Right ventricle myocardium superior (tissue), 1 donor: Measurements from ENCODE around the gene BAZ1A. TPM values are rescaled to one million over a fixed set of nuclear protein-coding genes. Genes with fewer than 3 reads are reported as not detected.
A peak's percentile ranks its signal among the peaks of the same experiment; 100 is the strongest.

Source experiments
- ATAC-seq: fragments of 200-7000 bp; cut with Tn5 transposase; one replicate; pipeline ENCODE4 v1.9.1; 2020; ENCODE audit warnings: mild to moderate bottlenecking; ENCODE audit not compliant: poor library complexity
- DNase-seq: peaks from one replicate; pipeline ENCODE4 v3.0.0-alpha.2; 2020
- intact Hi-C: fragments of 100-400 bp; cut with DNase I; formaldehyde crosslinking; loops from one replicate; pipeline ENCODE4 v1.11.2; 2022
- long read RNA-seq: library from polyadenylated mRNA; unstranded; transcript quantifications from one replicate; pipeline ENCODE4 v2.0.0, GENCODE V29; 2021
- total RNA-seq: library from RNA; stranded (reverse); fragmentation: NEBNext Ultra II Directional; extraction: Animal tissue kit (Norgen Biotek cat#: 25700); gene quantifications from one replicate; pipeline ENCODE4 v1.2.1, GENCODE V29; 2021
- donor health status: DM: no; HTN: yes; CAD: no; lungs with severe emphysema.

Gene BAZ1A
- total RNA-seq, result 4.6 TPM
- long read RNA-seq, partial matches to known transcripts, result 3 of 5 reads
- long read RNA-seq, other reads (novel, unspliced or antisense), result 2 of 5 reads

GRCh38 chr14:34875031-34875922 is at the start of gene BAZ1A:
BAZ1A (minus strand) TSS chr14:34875360; CDS start chr14:34874604, 756 bp downstream.
- DNase-seq (peak; percentile 70), ATAC-seq (peak; percentile 48)
- intact Hi-C loops, result no loop called here

- ATAC-seq (no peak), DNase-seq (no peak)
- intact Hi-C loops, result no loop called here
Observed at GRCh38 chr14:34920339-34920738, 45.2 kb upstream of the BAZ1A start.

GRCh38 chr14:34913619-34914018 is 38.5 kb upstream of the BAZ1A start:
- no peak for ATAC-seq

GRCh38 chr14:34912966-34913365 is 37.8 kb upstream of the BAZ1A start:
- intact Hi-C loops, result no loop called here
- DNase-seq, result no peak
- ATAC-seq, result no peak

More at GRCh38 chr14:34913619-34914018, 38.5 kb upstream of the BAZ1A start:
- DNase-seq, result no peak
- intact Hi-C loops, result no loop called here

GRCh38 chr14:34912182-34912581 is 37.0 kb upstream of the BAZ1A start:
- no peak for DNase-seq
- ATAC-seq, result no peak
- intact Hi-C loops, result no loop called here

GRCh38 chr14:34911209-34912150 is 36.3 kb upstream of the BAZ1A start:
- DNase-seq (no peak), ATAC-seq (no peak)
- intact Hi-C loops, result no loop called here

GRCh38 chr14:34906287-34906686 is 31.1 kb upstream of the BAZ1A start:
- ATAC-seq (no peak), DNase-seq (no peak)
- intact Hi-C loops, result no loop called here

GRCh38 chr14:34895277-34895676 is 20.1 kb upstream of the BAZ1A start:
- no peak for DNase-seq
- no peak for ATAC-seq
- intact Hi-C loops, result no loop called here

GRCh38 chr14:34890937-34891336 is 15.8 kb upstream of the BAZ1A start:
- intact Hi-C loops, result no loop called here
- ATAC-seq, result no peak
- no peak for DNase-seq

- intact Hi-C loops, result no loop called here
- no peak for DNase-seq
- no peak for ATAC-seq
Observed at GRCh38 chr14:34888186-34888585, 13.0 kb upstream of the BAZ1A start.

- ATAC-seq (no peak), DNase-seq (no peak)
- intact Hi-C loops, result no loop called here
Observed at GRCh38 chr14:34883954-34884353, 8.8 kb upstream of the BAZ1A start.

GRCh38 chr14:34874386-34875030 is 652 bp downstream of the BAZ1A start:
- intact Hi-C loops, result no loop called here
- ATAC-seq (peak; percentile 55), DNase-seq (peak; percentile 69)

- ATAC-seq, result peak; percentile 88
- peak; percentile 93 for DNase-seq
- intact Hi-C loops, result no loop called here
Observed at GRCh38 chr14:34873589-34874385, 1.4 kb downstream of the BAZ1A start.

GRCh38 chr14:34872822-34873588 is 2.2 kb downstream of the BAZ1A start:
- ATAC-seq (no peak), DNase-seq (no peak)
- intact Hi-C loops, result no loop called here

- ATAC-seq, result no peak
- no peak for DNase-seq
- intact Hi-C loops, result no loop called here
Observed at GRCh38 chr14:34867199-34867598, 8.0 kb downstream of the BAZ1A start.

- DNase-seq (no peak), ATAC-seq (no peak)
- intact Hi-C loops, result no loop called here
Observed at GRCh38 chr14:34865889-34866574, 9.1 kb downstream of the BAZ1A start.

GRCh38 chr14:34863844-34864243 is 11.3 kb downstream of the BAZ1A start:
- ATAC-seq, result no peak
- DNase-seq, result no peak
- intact Hi-C loops, result no loop called here
